ENCODE results near the gene ZBTB40. TPM values are rescaled to one million over a fixed set of nuclear protein-coding genes. Genes with fewer than 3 reads are reported as not detected.

ZBTB40 gene
- total RNA-seq, 4 donors from 2014 or later: 25.7 to 38.0 (median 32.5) TPM

- no peak overlapping the region for H3K4me3 ChIP-seq
- H3K9me3 ChIP-seq: no peaks in the 10 kb centered on the region
- peaks cover 0 to 7% (median 0%) of the 10 kb centered on the region in 4 donors for H3K4me1 ChIP-seq
- no peak for DNase-seq
- peaks cover 0 to 25% (median 0%) of the 10 kb centered on the region in 3 donors for H3K36me3 ChIP-seq
- H3K27ac ChIP-seq: no peak overlapping the region
- no peaks in the 10 kb centered on the region for H3K27me3 ChIP-seq
- TF ChIP-seq CTCF (IDR thresholded peaks at IDR 0.05): no peak
- no peak for TF ChIP-seq POLR2A (IDR thresholded peaks at IDR 0.05)
These were observed 50.6 kb downstream of the ZBTB40 start for GRCh38 chr1:22502202-22502601.

GRCh38 chr1:22503721-22504410 lies 52.2 kb downstream of the ZBTB40 start:
- DNase-seq: no peak
- H3K4me3 ChIP-seq: no peak overlapping the region
- no peaks in the 10 kb centered on the region for H3K9me3 ChIP-seq
- H3K36me3 ChIP-seq: peaks cover 0 to 42% (median 0%) of the 10 kb centered on the region in 3 donors
- peaks cover 0 to 7% (median 0%) of the 10 kb centered on the region in 4 donors for H3K4me1 ChIP-seq
- H3K27me3 ChIP-seq: no peaks in the 10 kb centered on the region
- TF ChIP-seq POLR2A (IDR thresholded peaks at IDR 0.05): no peak
- no peak for TF ChIP-seq CTCF (IDR thresholded peaks at IDR 0.05)
- no peak overlapping the region for H3K27ac ChIP-seq

- H3K36me3 ChIP-seq: peaks cover 0 to 63% (median 0%) of the 10 kb centered on the region in 3 donors
- H3K4me1 ChIP-seq: no peaks in the 10 kb centered on the region
- H3K27me3 ChIP-seq: no peaks in the 10 kb centered on the region
- DNase-seq: no peak
- no peak overlapping the region for H3K27ac ChIP-seq
- TF ChIP-seq POLR2A (IDR thresholded peaks at IDR 0.05) (no peak), CTCF (IDR thresholded peaks at IDR 0.05) (no peak)
- H3K9me3 ChIP-seq: no peaks in the 10 kb centered on the region
- no peak overlapping the region for H3K4me3 ChIP-seq
These were observed 54.6 kb downstream of the ZBTB40 start for GRCh38 chr1:22506130-22506692.

- DNase-seq: no peak
- no peaks in the 10 kb centered on the region for H3K4me1 ChIP-seq
- no peak overlapping the region for H3K4me3 ChIP-seq
- no peaks in the 10 kb centered on the region for H3K27me3 ChIP-seq
- peaks cover 0 to 66% (median 0%) of the 10 kb centered on the region in 3 donors for H3K36me3 ChIP-seq
- no peak overlapping the region for H3K27ac ChIP-seq
- TF ChIP-seq CTCF (IDR thresholded peaks at IDR 0.05): no peak
- no peak for TF ChIP-seq POLR2A (IDR thresholded peaks at IDR 0.05)
- H3K9me3 ChIP-seq: no peaks in the 10 kb centered on the region
These were observed 55.9 kb downstream of the ZBTB40 start for GRCh38 chr1:22507587-22507986.

GRCh38 chr1:22508329-22508728 lies 56.7 kb downstream of the ZBTB40 start:
- H3K4me1 ChIP-seq: no peaks in the 10 kb centered on the region
- no peaks in the 10 kb centered on the region for H3K27me3 ChIP-seq
- DNase-seq: no peak
- peaks cover 0 to 73% (median 0%) of the 10 kb centered on the region in 3 donors for H3K36me3 ChIP-seq
- no peaks in the 10 kb centered on the region for H3K9me3 ChIP-seq
- H3K4me3 ChIP-seq: no peak overlapping the region
- TF ChIP-seq POLR2A (IDR thresholded peaks at IDR 0.05) (no peak), CTCF (IDR thresholded peaks at IDR 0.05) (no peak)
- H3K27ac ChIP-seq: no peak overlapping the region

Data from Peyer's patch (tissue), 4 donors.